SU-DHL-6 (cell line): Measurements from ENCODE around the gene TREX2.

Experiments
- EZH2phosphoT487 ChIP-seq: fragments of 200-600 bp; sonication (generic), shearing (Covaris generic); conservative IDR thresholded peaks from 2 replicates; pipeline ENCODE4 v1.6.1; 2018; ENCODE audit warnings: mild to moderate bottlenecking, antibody characterized with exemption, low read length, moderate library complexity, mixed read lengths
- TF ChIP-seq, protein P1 (sequence below): fragments of 200-600 bp; sonication (generic); IDR thresholded peaks from one replicate; pipeline ENCODE4 v1.5.1; 2017; ENCODE audit warnings: antibody characterized with exemption, mild to moderate bottlenecking, low read length, moderate library complexity; ENCODE audit not compliant: insufficient read depth, poor library complexity, severe bottlenecking

DNA sequence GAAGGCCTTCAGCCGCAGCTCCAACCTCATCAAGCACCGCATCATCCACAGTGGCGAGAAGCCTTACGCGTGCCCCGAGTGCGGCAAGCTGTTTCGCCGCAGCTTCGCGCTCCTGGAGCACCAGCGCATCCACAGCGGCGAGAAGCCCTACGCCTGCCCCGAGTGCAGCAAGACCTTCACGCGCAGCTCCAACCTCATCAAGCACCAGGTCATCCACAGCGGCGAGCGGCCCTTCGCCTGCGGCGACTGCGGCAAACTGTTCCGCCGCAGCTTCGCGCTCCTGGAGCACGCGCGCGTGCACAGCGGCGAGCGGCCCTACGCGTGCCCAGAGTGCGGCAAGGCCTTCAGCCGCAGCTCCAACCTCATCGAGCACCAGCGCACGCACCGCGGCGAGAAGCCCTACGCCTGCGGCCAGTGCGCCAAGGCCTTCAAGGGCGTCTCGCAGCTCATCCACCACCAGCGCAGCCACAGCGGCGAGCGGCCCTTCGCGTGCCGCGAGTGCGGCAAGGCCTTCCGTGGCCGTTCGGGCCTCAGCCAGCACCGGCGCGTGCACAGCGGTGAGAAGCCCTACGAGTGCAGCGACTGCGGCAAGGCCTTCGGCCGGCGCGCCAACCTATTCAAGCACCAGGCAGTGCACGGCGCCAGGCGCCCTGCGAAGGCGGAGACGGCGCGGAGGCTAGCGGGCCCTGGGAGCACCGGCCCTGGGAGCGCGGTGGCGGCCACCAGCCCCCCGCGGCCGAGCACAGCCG is 24.8 kb downstream of the TREX2 start:
- TF ChIP-seq, protein P1, sequence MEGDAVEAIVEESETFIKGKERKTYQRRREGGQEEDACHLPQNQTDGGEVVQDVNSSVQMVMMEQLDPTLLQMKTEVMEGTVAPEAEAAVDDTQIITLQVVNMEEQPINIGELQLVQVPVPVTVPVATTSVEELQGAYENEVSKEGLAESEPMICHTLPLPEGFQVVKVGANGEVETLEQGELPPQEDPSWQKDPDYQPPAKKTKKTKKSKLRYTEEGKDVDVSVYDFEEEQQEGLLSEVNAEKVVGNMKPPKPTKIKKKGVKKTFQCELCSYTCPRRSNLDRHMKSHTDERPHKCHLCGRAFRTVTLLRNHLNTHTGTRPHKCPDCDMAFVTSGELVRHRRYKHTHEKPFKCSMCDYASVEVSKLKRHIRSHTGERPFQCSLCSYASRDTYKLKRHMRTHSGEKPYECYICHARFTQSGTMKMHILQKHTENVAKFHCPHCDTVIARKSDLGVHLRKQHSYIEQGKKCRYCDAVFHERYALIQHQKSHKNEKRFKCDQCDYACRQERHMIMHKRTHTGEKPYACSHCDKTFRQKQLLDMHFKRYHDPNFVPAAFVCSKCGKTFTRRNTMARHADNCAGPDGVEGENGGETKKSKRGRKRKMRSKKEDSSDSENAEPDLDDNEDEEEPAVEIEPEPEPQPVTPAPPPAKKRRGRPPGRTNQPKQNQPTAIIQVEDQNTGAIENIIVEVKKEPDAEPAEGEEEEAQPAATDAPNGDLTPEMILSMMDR = no peak
- TF ChIP-seq EZH2phosphoT487 = no peak
